ENCODE data around the gene FOXC1.

DNA sequence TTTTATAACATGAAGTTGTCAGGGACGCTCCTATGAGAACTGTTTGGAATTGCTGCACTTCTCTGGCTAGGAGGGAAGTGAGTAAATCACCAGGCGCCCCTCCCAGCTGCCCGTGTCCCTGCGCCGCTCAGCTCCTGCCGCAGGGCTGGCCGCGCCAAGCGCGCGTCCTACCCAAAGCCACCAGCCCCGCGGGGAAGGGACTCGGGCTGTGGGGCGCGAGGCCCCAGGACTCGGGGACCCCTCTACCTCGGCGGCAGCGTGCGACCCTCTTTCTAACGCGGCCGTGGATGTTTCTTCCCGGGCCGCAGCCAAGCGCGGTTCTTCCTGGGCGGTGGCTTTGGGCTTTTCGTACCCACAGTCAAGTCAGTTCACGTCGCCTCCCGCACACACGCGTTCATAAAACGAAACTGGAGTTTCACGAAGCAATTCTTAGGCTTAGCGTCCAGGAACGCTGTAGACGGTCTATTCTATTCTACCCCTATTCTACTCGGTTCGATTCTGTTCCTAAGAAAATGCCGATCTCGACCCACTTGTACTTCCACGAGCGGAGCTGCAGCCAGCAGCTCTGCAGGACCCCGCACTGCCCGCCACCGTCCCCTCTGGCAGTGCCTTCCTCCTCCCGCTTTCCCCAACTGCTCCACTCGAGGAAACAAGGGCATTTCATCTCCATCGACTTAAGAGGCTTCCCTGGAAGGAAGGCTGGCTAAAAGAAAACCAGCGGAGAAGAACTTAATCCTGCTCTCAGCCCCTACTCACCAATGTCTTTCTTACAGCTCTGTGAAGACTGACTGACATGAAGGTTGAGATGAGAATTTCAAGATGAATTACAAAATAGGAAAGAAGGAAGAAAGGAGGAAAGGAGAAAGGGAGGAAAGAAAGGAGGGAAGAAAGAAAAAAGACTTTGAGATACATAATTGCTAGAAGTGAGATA lies 15.4 kb downstream of the FOXC1 start:
- TF ChIP-seq POLR2A (IDR thresholded peaks at IDR 0.05) = no peak
- TF ChIP-seq, protein P1, sequence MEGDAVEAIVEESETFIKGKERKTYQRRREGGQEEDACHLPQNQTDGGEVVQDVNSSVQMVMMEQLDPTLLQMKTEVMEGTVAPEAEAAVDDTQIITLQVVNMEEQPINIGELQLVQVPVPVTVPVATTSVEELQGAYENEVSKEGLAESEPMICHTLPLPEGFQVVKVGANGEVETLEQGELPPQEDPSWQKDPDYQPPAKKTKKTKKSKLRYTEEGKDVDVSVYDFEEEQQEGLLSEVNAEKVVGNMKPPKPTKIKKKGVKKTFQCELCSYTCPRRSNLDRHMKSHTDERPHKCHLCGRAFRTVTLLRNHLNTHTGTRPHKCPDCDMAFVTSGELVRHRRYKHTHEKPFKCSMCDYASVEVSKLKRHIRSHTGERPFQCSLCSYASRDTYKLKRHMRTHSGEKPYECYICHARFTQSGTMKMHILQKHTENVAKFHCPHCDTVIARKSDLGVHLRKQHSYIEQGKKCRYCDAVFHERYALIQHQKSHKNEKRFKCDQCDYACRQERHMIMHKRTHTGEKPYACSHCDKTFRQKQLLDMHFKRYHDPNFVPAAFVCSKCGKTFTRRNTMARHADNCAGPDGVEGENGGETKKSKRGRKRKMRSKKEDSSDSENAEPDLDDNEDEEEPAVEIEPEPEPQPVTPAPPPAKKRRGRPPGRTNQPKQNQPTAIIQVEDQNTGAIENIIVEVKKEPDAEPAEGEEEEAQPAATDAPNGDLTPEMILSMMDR (IDR thresholded peaks at IDR 0.05) = no peak

Data from transverse colon (tissue), 3 donors.